CD4-positive, alpha-beta T cell treated with Interferon alpha-2 for 1 hour (primary cell): ENCODE measurements around the gene SPCS1.

Experiments
- DNase-seq, 2 donors: peaks; one replicate each; pipeline ENCODE4 v3.0.0-alpha.2; 2020 to 2022

The SPCS1 gene

GRCh38 chr3:52695798-52696671, 9.9 kb upstream of the SPCS1 start:
- DNase-seq = no peak

- no peak for DNase-seq
These were observed 8.9 kb upstream of the SPCS1 start for GRCh38 chr3:52696830-52697631.

GRCh38 chr3:52697632-52697965, 8.3 kb upstream of the SPCS1 start:
- no peak for DNase-seq

- DNase-seq = no peak
These were observed 2.6 kb upstream of the SPCS1 start for GRCh38 chr3:52703341-52703740.

GRCh38 chr3:52704611-52705437, 1.1 kb upstream of the SPCS1 start:
- no peak for DNase-seq

GRCh38 chr3:52705438-52705687, 543 bp upstream of the SPCS1 start:
- no peak for DNase-seq

GRCh38 chr3:52707585-52707984, 1.7 kb downstream of the SPCS1 start:
- DNase-seq = no peak

GRCh38 chr3:52710512-52710911, 4.6 kb downstream of the SPCS1 start:
- DNase-seq = no peak

- DNase-seq = no peak
These were observed 6.6 kb downstream of the SPCS1 start for GRCh38 chr3:52712291-52713212.

- DNase-seq = no peak
These were observed 8.7 kb downstream of the SPCS1 start for GRCh38 chr3:52714335-52715302.

GRCh38 chr3:52715714-52716305, 9.9 kb downstream of the SPCS1 start:
- DNase-seq = no peak

GRCh38 chr3:52719618-52720017, 13.7 kb downstream of the SPCS1 start:
- no peak for DNase-seq

- peak in 1 of 2 donors; percentile 34 for DNase-seq
These were observed 15.3 kb downstream of the SPCS1 start for GRCh38 chr3:52721002-52721729.

GRCh38 chr3:52721730-52722008, 15.8 kb downstream of the SPCS1 start:
- no peak for DNase-seq

- no peak for DNase-seq
These were observed 16.6 kb downstream of the SPCS1 start for GRCh38 chr3:52722491-52722890.

GRCh38 chr3:52723935-52724334, 18.0 kb downstream of the SPCS1 start:
- no peak for DNase-seq

GRCh38 chr3:52724511-52724910, 18.6 kb downstream of the SPCS1 start:
- DNase-seq = no peak

GRCh38 chr3:52728753-52729152, 22.8 kb downstream of the SPCS1 start:
- DNase-seq = peak in 1 of 2 donors; percentile 5

GRCh38 chr3:52730681-52731080, 24.8 kb downstream of the SPCS1 start:
- no peak for DNase-seq

- no peak for DNase-seq
These were observed 25.7 kb downstream of the SPCS1 start for GRCh38 chr3:52731590-52731989.
